CD14-positive monocyte (primary cell): ENCODE measurements around the gene STX1A. TPM values are rescaled to one million over a fixed set of nuclear protein-coding genes. Genes with fewer than 3 reads are reported as not detected.

Experiments
- DNase-seq, 3 donors: peaks; one replicate each; pipeline ENCODE4 v3.0.0-alpha.2; 2011 to 2022
- H2AFZ ChIP-seq: 2 replicates; pipeline ENCODE4 v1.6.0; 2012; ENCODE audit warnings: mild to moderate bottlenecking, low read depth, low read length, inconsistent platforms; ENCODE audit not compliant: insufficient read depth, poor library complexity, severe bottlenecking
- H3K27ac ChIP-seq, 2 donors: 1 replicate in 1 of 2; 2 replicates in 1 of 2; pipeline ENCODE4 v1.5.1; 2012 to 2013; ENCODE audit warnings: low read length in 2 of 2, control low read depth in 1 of 2, inconsistent platforms in 1 of 2, low read depth in 1 of 2, mild to moderate bottlenecking in 1 of 2
- H3K27me3 ChIP-seq, 2 donors: one replicate each; pipeline versions ENCODE4 v1.6.0 to v1.6.1; 2011 to 2013; ENCODE audit warnings: low read length in 2 of 2; ENCODE audit not compliant: control insufficient read depth in 2 of 2, insufficient read depth in 2 of 2
- H3K36me3 ChIP-seq, 2 donors: replicated peaks in 1 of 2; 1 replicate in 1 of 2; 2 replicates in 1 of 2; pipeline versions ENCODE4 v1.5.1 to v1.6.1; 2012 to 2013; ENCODE audit warnings: low read length in 2 of 2, control low read depth in 1 of 2, inconsistent platforms in 1 of 2, mild to moderate bottlenecking in 1 of 2; ENCODE audit not compliant: insufficient read depth in 2 of 2, control insufficient read depth in 1 of 2
- H3K4me1 ChIP-seq, 2 donors: 1 replicate in 1 of 2; 2 replicates in 1 of 2; pipeline versions ENCODE4 v1.5.1 to v1.6.1; 2012 to 2013; ENCODE audit warnings: low read length in 2 of 2, control low read depth in 1 of 2, inconsistent platforms in 1 of 2, mild to moderate bottlenecking in 1 of 2, moderate library complexity in 1 of 2; ENCODE audit not compliant: insufficient read depth in 2 of 2, control insufficient read depth in 1 of 2
- H3K4me2 ChIP-seq: replicated peaks from 2 replicates; pipeline ENCODE3; 2012; ENCODE audit warnings: low read length, moderate library complexity, mild to moderate bottlenecking; ENCODE audit not compliant: poor library complexity, severe bottlenecking; ENCODE audit errors: extremely low read depth
- H3K4me3 ChIP-seq, 3 experiments: fragments of 200-600 bp in 1 of 3; sonication (generic) in 1 of 3; replicated peaks in 1 of 3; 1 replicate in 2 of 3; 2 replicates in 1 of 3; pipeline ENCODE4 v1.5.1; 2011 to 2013; ENCODE audit warnings: low read length in 3 of 3, mild to moderate bottlenecking in 3 of 3, control low read depth in 2 of 3, low read depth in 2 of 3, inconsistent platforms in 1 of 3, moderate library complexity in 1 of 3
- H3K79me2 ChIP-seq: 2 replicates; pipeline ENCODE4 v1.6.0; 2012; ENCODE audit warnings: mild to moderate bottlenecking, control low read depth, inconsistent platforms, low read length, moderate library complexity; ENCODE audit not compliant: insufficient read depth
- H3K9ac ChIP-seq: 2 replicates; pipeline ENCODE4 v1.6.0; 2017; ENCODE audit warnings: low read length, mild to moderate bottlenecking; ENCODE audit not compliant: insufficient read depth, poor library complexity, severe bottlenecking
- H3K9me3 ChIP-seq, 2 donors: replicated peaks in 1 of 2; 1 replicate in 1 of 2; 2 replicates in 1 of 2; pipeline versions ENCODE4 v1.5.1 to v1.6.1; 2012 to 2013; ENCODE audit warnings: low read length in 2 of 2, control low read depth in 1 of 2; ENCODE audit not compliant: control insufficient read depth in 1 of 2, insufficient read depth in 1 of 2
- H4K20me1 ChIP-seq: 2 replicates; pipeline ENCODE4 v1.6.0; 2012; ENCODE audit warnings: mild to moderate bottlenecking, low read length, control low read depth, moderate library complexity; ENCODE audit not compliant: insufficient read depth
- H3K27ac Mint-ChIP-seq, 7 donors: one replicate each; pipeline ENCODE4 v1.8.0; 2020; ENCODE audit warnings: mild to moderate bottlenecking in 7 of 7, mixed read lengths in 7 of 7, moderate library complexity in 6 of 7, inconsistent platforms in 2 of 7
- H3K27me3 Mint-ChIP-seq, 3 donors: one replicate each; pipeline ENCODE4 v1.8.0; 2021 to 2022; ENCODE audit warnings: low read depth in 3 of 3, mild to moderate bottlenecking in 3 of 3, mixed read lengths in 3 of 3, moderate library complexity in 3 of 3, inconsistent platforms in 1 of 3
- H3K36me3 Mint-ChIP-seq, 2 donors: one replicate each; pipeline ENCODE4 v1.8.0; 2020; ENCODE audit warnings: mixed read lengths in 2 of 2, inconsistent platforms in 1 of 2, mild to moderate bottlenecking in 1 of 2
- H3K4me1 Mint-ChIP-seq: one replicate; pipeline ENCODE4 v1.8.0; 2020; ENCODE audit warnings: mild to moderate bottlenecking, mixed read lengths
- H3K4me3 Mint-ChIP-seq, 2 donors: one replicate each; pipeline ENCODE4 v1.8.0; 2020; ENCODE audit warnings: mild to moderate bottlenecking in 2 of 2, mixed read lengths in 2 of 2, moderate library complexity in 1 of 2
- H3K9me3 Mint-ChIP-seq, 7 donors: one replicate each; pipeline ENCODE4 v1.8.0; 2020 to 2022; ENCODE audit warnings: mixed read lengths in 7 of 7, mild to moderate bottlenecking in 6 of 7, moderate library complexity in 6 of 7, inconsistent platforms in 2 of 7
- WGBS: methylation state at CpG from one replicate; pipeline ENCODE4 v1.1.5; 2013; ENCODE audit warnings: missing lambda C conversion rate; ENCODE audit not compliant: insufficient coverage; 5-methylcytosine and 5-hydroxymethylcytosine counted together
- intact Hi-C, 2 donors: fragments of 100-400 bp; cut with micrococcal nuclease; formaldehyde crosslinking; loops; one replicate each; pipeline versions ENCODE4 v1.15.0 to v1.15.1; 2023
- polyA plus RNA-seq, 3 donors: library from polyadenylated mRNA; depleted of rRNA in 1 of 3; unstranded in 2 of 3; stranded (reverse) in 1 of 3; fragments of 300-500 nt in 2 of 3; fragments of >200 nt in 1 of 3; fragmentation: Illumina TruSeq in 2 of 3; gene quantifications; 1 replicate in 2 of 3; 2 replicates in 1 of 3; pipeline ENCODE4 v1.2.3, GENCODE V29; 2012 to 2021
- TF ChIP-seq, protein P1 (sequence below): fragments of 200-600 bp; IDR thresholded peaks from one replicate; pipeline ENCODE4 v1.8.0; 2022; ENCODE audit warnings: antibody characterized with exemption, mild to moderate bottlenecking

Gene STX1A
- polyA plus RNA-seq, 3 donors = 0.27 to 2.7 (median 0.37) TPM

DNA sequence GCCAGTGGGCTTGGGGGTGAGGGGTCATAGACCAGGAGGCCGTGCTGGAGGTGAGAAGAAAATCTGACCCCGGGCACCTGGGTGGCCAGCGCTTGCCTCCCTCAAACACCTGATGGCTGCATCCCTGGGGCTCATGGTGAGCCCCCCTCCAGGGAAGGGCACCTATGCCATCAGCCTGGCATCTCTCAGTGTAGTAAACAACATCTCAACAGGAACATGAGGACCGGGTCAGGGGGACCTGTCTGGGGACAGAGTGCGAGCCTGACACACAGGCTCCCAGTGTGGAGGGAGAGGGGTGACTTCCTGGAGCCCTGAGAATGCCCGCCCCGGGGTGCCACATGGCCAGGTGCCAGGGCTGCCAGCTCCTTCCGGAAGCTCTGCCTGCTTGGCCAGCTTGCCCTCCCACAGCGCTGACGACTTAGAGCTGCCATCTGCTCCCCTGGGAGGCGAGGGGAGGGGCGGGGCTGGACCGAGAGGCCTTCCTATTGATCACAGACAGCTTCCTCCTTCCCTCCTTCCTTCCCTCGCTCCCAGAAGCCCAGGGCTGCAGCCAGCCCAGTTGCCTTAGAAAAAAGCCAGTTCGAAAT, 12.3 kb downstream of the STX1A start:
- H3K9me3 Mint-ChIP-seq = peaks cover 0 to 26% (median 2%) of the 10 kb centered on the region in 7 donors
- intact Hi-C loops = no loop called here
- H3K79me2 ChIP-seq = no peaks in the 10 kb centered on the region
- H3K36me3 Mint-ChIP-seq = peaks cover 3 to 4% of the 10 kb centered on the region in 2 donors
- no peak overlapping the region for H3K27ac ChIP-seq
- WGBS = 29% methylated on average over 9 of the region's 15 CpGs
- H3K4me1 ChIP-seq = peaks cover 6 to 9% of the 10 kb centered on the region in 2 donors
- no peaks in the 10 kb centered on the region for H4K20me1 ChIP-seq
- H3K4me3 ChIP-seq = no peak overlapping the region
- peak overlapping the region in 1 of 2 donors; percentile 59 for H3K4me3 Mint-ChIP-seq
- no peaks in the 10 kb centered on the region for H3K36me3 ChIP-seq
- peak overlapping the region in 2 of 7 donors; percentile 3 to 43 for H3K27ac Mint-ChIP-seq
- no peak overlapping the region for H3K9ac ChIP-seq
- no peak overlapping the region for H3K4me2 ChIP-seq
- H3K27me3 ChIP-seq = peaks cover 6 to 87% of the 10 kb centered on the region in 2 donors
- no peak overlapping the region for H2AFZ ChIP-seq
- peaks cover 77 to 95% (median 94%) of the 10 kb centered on the region in 3 donors for H3K27me3 Mint-ChIP-seq
- TF ChIP-seq, protein P1, sequence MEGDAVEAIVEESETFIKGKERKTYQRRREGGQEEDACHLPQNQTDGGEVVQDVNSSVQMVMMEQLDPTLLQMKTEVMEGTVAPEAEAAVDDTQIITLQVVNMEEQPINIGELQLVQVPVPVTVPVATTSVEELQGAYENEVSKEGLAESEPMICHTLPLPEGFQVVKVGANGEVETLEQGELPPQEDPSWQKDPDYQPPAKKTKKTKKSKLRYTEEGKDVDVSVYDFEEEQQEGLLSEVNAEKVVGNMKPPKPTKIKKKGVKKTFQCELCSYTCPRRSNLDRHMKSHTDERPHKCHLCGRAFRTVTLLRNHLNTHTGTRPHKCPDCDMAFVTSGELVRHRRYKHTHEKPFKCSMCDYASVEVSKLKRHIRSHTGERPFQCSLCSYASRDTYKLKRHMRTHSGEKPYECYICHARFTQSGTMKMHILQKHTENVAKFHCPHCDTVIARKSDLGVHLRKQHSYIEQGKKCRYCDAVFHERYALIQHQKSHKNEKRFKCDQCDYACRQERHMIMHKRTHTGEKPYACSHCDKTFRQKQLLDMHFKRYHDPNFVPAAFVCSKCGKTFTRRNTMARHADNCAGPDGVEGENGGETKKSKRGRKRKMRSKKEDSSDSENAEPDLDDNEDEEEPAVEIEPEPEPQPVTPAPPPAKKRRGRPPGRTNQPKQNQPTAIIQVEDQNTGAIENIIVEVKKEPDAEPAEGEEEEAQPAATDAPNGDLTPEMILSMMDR = no peak
- peaks cover 0 to 3% of the 10 kb centered on the region in 2 donors for H3K9me3 ChIP-seq
- DNase-seq = peak in 1 of 3 donors; percentile 29
- H3K4me1 Mint-ChIP-seq = peaks cover 20% of the 10 kb centered on the region

DNA sequence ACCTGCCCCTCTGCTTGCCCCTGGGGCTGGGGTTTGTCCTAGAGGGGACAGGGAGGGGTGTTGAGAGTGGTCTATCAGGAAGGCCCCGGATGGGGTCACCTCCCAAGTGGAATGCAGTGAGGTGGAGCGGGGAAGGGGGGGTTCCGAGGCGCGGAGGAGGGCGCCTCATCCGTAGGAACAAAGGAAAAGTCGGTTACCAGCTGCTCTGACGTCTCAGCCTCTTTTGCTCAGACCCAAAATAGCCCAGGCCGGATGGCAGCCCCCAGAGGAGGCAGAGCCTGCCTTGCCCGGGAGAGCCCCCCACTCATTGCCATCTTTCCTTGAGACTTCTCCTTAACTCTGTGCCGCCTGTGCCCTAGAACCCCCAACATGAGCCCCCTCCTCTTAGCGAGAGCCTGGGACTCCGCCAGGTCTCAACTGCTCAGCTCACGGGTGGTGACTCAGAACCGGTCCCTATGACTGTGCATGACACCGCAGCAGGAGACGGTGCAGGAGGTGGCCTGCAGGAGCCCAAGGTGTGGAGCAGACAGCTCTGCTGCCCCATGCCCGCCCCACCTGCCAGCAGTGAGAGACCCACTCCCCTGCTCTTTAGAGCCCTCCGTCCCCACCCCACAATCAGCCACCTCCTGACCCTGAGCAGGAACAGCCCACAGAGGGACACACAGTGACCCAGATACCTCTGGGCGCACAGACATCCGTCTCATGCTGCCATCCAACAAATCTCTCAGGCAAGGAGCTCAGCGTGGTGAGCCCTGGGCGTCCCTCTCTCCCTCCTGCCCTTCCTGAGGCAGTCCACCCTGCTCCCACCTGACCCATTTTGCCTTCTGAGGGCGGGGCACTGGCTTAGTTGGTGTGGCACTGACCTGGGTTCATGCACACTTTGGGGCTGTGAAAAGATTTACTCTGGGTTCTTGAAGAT, 13.1 kb downstream of the STX1A start:
- intact Hi-C loops = no loop called here
- peaks cover 6 to 86% of the 10 kb centered on the region in 2 donors for H3K27me3 ChIP-seq
- H3K27ac ChIP-seq = no peak overlapping the region
- H2AFZ ChIP-seq = no peak overlapping the region
- Mint-ChIP-seq H3K4me1 (peaks cover 27% of the 10 kb centered on the region), H3K4me3 (peak overlapping the region in 1 of 2 donors; percentile 72), H3K27me3 (peaks cover 77 to 94% (median 94%) of the 10 kb centered on the region in 3 donors), H3K27ac (peak overlapping the region in 4 of 7 donors; percentile 33 to 48 (median 40)), H3K9me3 (peaks cover 0 to 26% (median 5%) of the 10 kb centered on the region in 7 donors), H3K36me3 (peaks cover 3 to 5% of the 10 kb centered on the region in 2 donors)
- no peak overlapping the region for H3K4me2 ChIP-seq
- DNase-seq = peak in 1 of 3 donors; percentile 52
- no peaks in the 10 kb centered on the region for H3K79me2 ChIP-seq
- H3K9me3 ChIP-seq = peaks cover 0 to 3% of the 10 kb centered on the region in 2 donors
- TF ChIP-seq, protein P1 = no peak
- no peaks in the 10 kb centered on the region for H3K36me3 ChIP-seq
- peaks cover 6 to 9% of the 10 kb centered on the region in 2 donors for H3K4me1 ChIP-seq
- H3K4me3 ChIP-seq = no peak overlapping the region
- no peaks in the 10 kb centered on the region for H4K20me1 ChIP-seq
- WGBS = 51% methylated on average over 13 of the region's 25 CpGs
- H3K9ac ChIP-seq = no peak overlapping the region
